B cell (primary cell): ENCODE measurements around the gene CTDP1. TPM values are rescaled to one million over a fixed set of nuclear protein-coding genes. Genes with fewer than 3 reads are reported as not detected.

Source experiments
- ATAC-seq: fragments of 200-7000 bp; cut with Tn5 transposase; one replicate; pipeline ENCODE4 v1.10.0; 2021; ENCODE audit warnings: low read depth, mild to moderate bottlenecking, moderate number of reproducible peaks, moderate library complexity
- CTCF ChIA-PET: fragments of 350-600 bp; sonication (Branson Sonifier 250); formaldehyde crosslinking; loops from one replicate; lab custom pipeline; 2021; ENCODE audit warnings: antibody characterized with exemption, inconsistent platforms; lab: Charles Lee
- POLR2A ChIA-PET: fragments of 350-600 bp; sonication (Branson Sonifier 250); formaldehyde crosslinking; loops from one replicate; lab custom pipeline; 2021; ENCODE audit warnings: antibody characterized with exemption; lab: Charles Lee
- DNase-seq: peaks from one replicate; pipeline ENCODE4 v3.0.0; 2013
- H2AFZ ChIP-seq: 2 replicates; pipeline ENCODE4 v1.6.1; 2012; ENCODE audit warnings: mild to moderate bottlenecking, low read depth, low read length; ENCODE audit not compliant: insufficient read depth, poor library complexity, severe bottlenecking
- H3K27ac ChIP-seq, 2 donors: 1 replicate in 1 of 2; 2 replicates in 1 of 2; pipeline ENCODE4 v1.5.1; 2012 to 2013; ENCODE audit warnings: low read length in 2 of 2, mild to moderate bottlenecking in 2 of 2, moderate library complexity in 1 of 2
- H3K27me3 ChIP-seq, 4 experiments: fragments of 200-600 bp in 1 of 4; sonication (generic) in 1 of 4; replicated peaks in 1 of 4; 1 replicate in 2 of 4; 2 replicates in 2 of 4; pipeline versions ENCODE4 v1.6.1 to v1.7.0; 2013 to 2016; ENCODE audit warnings: low read length in 3 of 4, mild to moderate bottlenecking in 2 of 4, mixed read lengths in 1 of 4, moderate library complexity in 1 of 4; ENCODE audit not compliant: insufficient read depth in 4 of 4, control insufficient read depth in 3 of 4; ENCODE audit errors: control extremely low read depth in 1 of 4
- H3K36me3 ChIP-seq, 2 experiments: replicated peaks in 1 of 2; 1 replicate in 1 of 2; 2 replicates in 1 of 2; pipeline versions ENCODE4 v1.6.1 to v1.7.1; 2013; ENCODE audit warnings: low read length in 1 of 2; ENCODE audit not compliant: insufficient read depth in 2 of 2, control insufficient read depth in 1 of 2; ENCODE audit errors: control extremely low read depth in 1 of 2, extremely low read depth in 1 of 2
- H3K4me1 ChIP-seq, 2 donors: fragments of 200-600 bp in 1 of 2; sonication (generic) in 1 of 2; 1 replicate in 1 of 2; 2 replicates in 1 of 2; pipeline versions ENCODE4 v1.5.1 to v1.6.1; 2013 to 2017; ENCODE audit warnings: low read length in 2 of 2; ENCODE audit not compliant: control insufficient read depth in 2 of 2, insufficient read depth in 2 of 2
- H3K4me2 ChIP-seq: replicated peaks from 2 replicates; pipeline ENCODE3; 2012; ENCODE audit warnings: mild to moderate bottlenecking, low read depth, low read length; ENCODE audit not compliant: poor library complexity, severe bottlenecking
- H3K4me3 ChIP-seq, 5 experiments: fragments of 200-600 bp in 1 of 5; sonication (generic) in 1 of 5; 1 replicate in 3 of 5; 2 replicates in 2 of 5; pipeline versions ENCODE4 v1.5.1 to v1.7.0; 2011 to 2016; ENCODE audit warnings: low read length in 4 of 5, mild to moderate bottlenecking in 4 of 5, low read depth in 2 of 5, control low read depth in 1 of 5, moderate library complexity in 1 of 5; ENCODE audit not compliant: insufficient read depth in 1 of 5; ENCODE audit errors: control extremely low read depth in 1 of 5, extremely low read depth in 1 of 5
- H3K79me2 ChIP-seq: fragments of 200-600 bp; sonication (generic); one replicate; pipeline ENCODE4 v1.6.0; 2016; ENCODE audit warnings: low read length; ENCODE audit not compliant: control insufficient read depth, insufficient read depth
- H3K9ac ChIP-seq: fragments of 200-600 bp; sonication (generic); 2 replicates; pipeline ENCODE4 v1.6.1; 2017; ENCODE audit warnings: mild to moderate bottlenecking, low read length, moderate library complexity
- H3K9me3 ChIP-seq, 3 donors: one replicate each; pipeline versions ENCODE4 v1.6.1 to v1.7.1; 2013; ENCODE audit warnings: low read length in 2 of 3; ENCODE audit not compliant: control insufficient read depth in 2 of 3, insufficient read depth in 1 of 3; ENCODE audit errors: control extremely low read depth in 1 of 3
- H4K20me1 ChIP-seq: 2 replicates; pipeline ENCODE4 v1.6.0; 2012; ENCODE audit warnings: mild to moderate bottlenecking, low read length; ENCODE audit not compliant: insufficient read depth, control insufficient read depth, poor library complexity, severe bottlenecking
- H3K27ac Mint-ChIP-seq: one replicate; pipeline ENCODE4 v1.8.0; 2021; ENCODE audit warnings: mixed read lengths
- H3K27me3 Mint-ChIP-seq: one replicate; pipeline ENCODE4 v1.8.0; 2021; ENCODE audit warnings: mixed read lengths
- H3K4me1 Mint-ChIP-seq: one replicate; pipeline ENCODE4 v1.8.0; 2021; ENCODE audit warnings: mixed read lengths
- H3K4me3 Mint-ChIP-seq: one replicate; pipeline ENCODE4 v1.8.0; 2021; ENCODE audit warnings: mixed read lengths
- H3K9me3 Mint-ChIP-seq: one replicate; pipeline ENCODE4 v1.8.0; 2022; ENCODE audit warnings: mixed read lengths; ENCODE audit not compliant: insufficient read depth
- EZH2 ChIP-seq: IDR thresholded peaks from 2 replicates; pipeline ENCODE4 v1.6.1; 2012; ENCODE audit warnings: borderline replicate concordance, low read depth, mild to moderate bottlenecking, moderate library complexity, low read length; ENCODE audit not compliant: insufficient read depth, poor library complexity, severe bottlenecking
- WGBS: methylation state at CpG from one replicate; pipeline ENCODE4 v1.1.5; 2013; ENCODE audit warnings: missing lambda C conversion rate; ENCODE audit not compliant: insufficient coverage; 5-methylcytosine and 5-hydroxymethylcytosine counted together
- intact Hi-C: fragments of 100-400 bp; cut with micrococcal nuclease; formaldehyde crosslinking; loops from one replicate; pipeline ENCODE4 v1.10.0; 2022
- polyA plus RNA-seq: library from polyadenylated mRNA; depleted of rRNA; stranded (reverse); fragments of >200 nt; gene quantifications from 2 replicates; pipeline ENCODE4 v1.2.3, GENCODE V29; 2012
- total RNA-seq, 2 donors: library from RNA; stranded (reverse); fragments of 120-200 nt in 1 of 2; gene quantifications; 1 replicate in 1 of 2; 2 replicates in 1 of 2; pipeline versions ENCODE4 v1.2.3 to v1.2.4, GENCODE V29; 2013 to 2022
- TF ChIP-seq, protein P1 (sequence below): fragments of 200-600 bp; IDR thresholded peaks from one replicate; pipeline ENCODE4 v1.8.0; 2022; ENCODE audit warnings: antibody characterized with exemption, mild to moderate bottlenecking

The CTDP1 gene
- total and polyA plus RNA-seq, 2 donors (not counting 1 experiment from before 2014, with no cell fraction given) = 14.3 to 33.3 TPM

GRCh38 chr18:79803611-79804051, 124.0 kb downstream of the CTDP1 start:
- ChIA-PET CTCF (no interaction called here), POLR2A (no interaction called here)
- Histone ChIP-seq H3K9ac (no peak overlapping the region), H3K4me3 (no peak overlapping the region), H2AFZ (no peak overlapping the region), H3K79me2 (no peaks in the 10 kb centered on the region), H3K27ac (no peak overlapping the region), H3K4me2 (no peak overlapping the region), H3K9me3 (peaks cover 0 to 6% (median 0%) of the 10 kb centered on the region in 3 donors), H3K36me3 (no peaks in the 10 kb centered on the region), H4K20me1 (peaks cover 2% of the 10 kb centered on the region), H3K27me3 (peaks cover 0 to 15% (median 7%) of the 10 kb centered on the region in 4 experiments), H3K4me1 (peaks cover 14 to 23% of the 10 kb centered on the region in 2 donors)
- Mint-ChIP-seq H3K4me1 (peaks cover 26% of the 10 kb centered on the region), H3K9me3 (no peaks in the 10 kb centered on the region), H3K27me3 (peaks cover 14% of the 10 kb centered on the region), H3K4me3 (no peak overlapping the region), H3K27ac (no peak overlapping the region)
- 97% methylated on average over 14 of the region's 14 CpGs for WGBS
- DNase-seq (no peak), ATAC-seq (no peak)
- intact Hi-C loops = no loop called here
- no peak for TF ChIP-seq EZH2
- TF ChIP-seq, protein P1, sequence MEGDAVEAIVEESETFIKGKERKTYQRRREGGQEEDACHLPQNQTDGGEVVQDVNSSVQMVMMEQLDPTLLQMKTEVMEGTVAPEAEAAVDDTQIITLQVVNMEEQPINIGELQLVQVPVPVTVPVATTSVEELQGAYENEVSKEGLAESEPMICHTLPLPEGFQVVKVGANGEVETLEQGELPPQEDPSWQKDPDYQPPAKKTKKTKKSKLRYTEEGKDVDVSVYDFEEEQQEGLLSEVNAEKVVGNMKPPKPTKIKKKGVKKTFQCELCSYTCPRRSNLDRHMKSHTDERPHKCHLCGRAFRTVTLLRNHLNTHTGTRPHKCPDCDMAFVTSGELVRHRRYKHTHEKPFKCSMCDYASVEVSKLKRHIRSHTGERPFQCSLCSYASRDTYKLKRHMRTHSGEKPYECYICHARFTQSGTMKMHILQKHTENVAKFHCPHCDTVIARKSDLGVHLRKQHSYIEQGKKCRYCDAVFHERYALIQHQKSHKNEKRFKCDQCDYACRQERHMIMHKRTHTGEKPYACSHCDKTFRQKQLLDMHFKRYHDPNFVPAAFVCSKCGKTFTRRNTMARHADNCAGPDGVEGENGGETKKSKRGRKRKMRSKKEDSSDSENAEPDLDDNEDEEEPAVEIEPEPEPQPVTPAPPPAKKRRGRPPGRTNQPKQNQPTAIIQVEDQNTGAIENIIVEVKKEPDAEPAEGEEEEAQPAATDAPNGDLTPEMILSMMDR = no peak

Other genes with a start within 250 kb of the CTDP1 start
- not detected in 2 replicates for gene KCNG2, start 118.1 kb downstream of the CTDP1 start, total RNA-seq
- gene KCNG2, start 118.1 kb downstream of the CTDP1 start, polyA plus RNA-seq = 0.07 TPM in 1 of 2 replicates, not detected in the other